ENCODE results near the gene SPINK7. TPM values are rescaled to one million over a fixed set of nuclear protein-coding genes. Genes with fewer than 3 reads are reported as not detected.

SPINK7 gene
- total and polyA plus RNA-seq, 5 donors = not detected

DNA sequence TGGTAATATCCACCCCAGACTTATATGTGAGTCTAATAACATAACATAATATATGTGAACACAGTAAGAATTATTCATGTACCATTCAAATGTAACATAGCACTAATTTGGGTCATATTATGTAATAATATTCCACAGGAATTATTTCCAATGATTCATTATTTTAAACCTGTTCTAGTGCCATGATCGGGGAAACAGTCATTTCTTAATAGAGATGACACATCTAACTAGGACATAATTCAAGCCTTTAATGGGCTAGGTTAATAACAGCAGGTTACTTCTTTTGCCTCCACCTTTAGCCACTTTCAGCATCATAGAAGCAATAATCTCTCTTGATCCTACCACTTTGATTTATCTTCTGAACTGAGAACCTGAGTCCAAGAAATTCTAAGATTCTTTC lies 35.5 kb downstream of the SPINK7 start:
- WGBS = 93% methylated on average over 1 of the region's 1 CpG
- intact Hi-C loops (cut with DNase I) = no loop called here
- ATAC-seq = no peak
- Histone ChIP-seq H3K27me3 (ENCODE audit: control insufficient read depth, insufficient read depth) (no peaks in the 10 kb centered on the region), H3K4me3 (ENCODE audit: low read length) (no peak overlapping the region), H3K9me3 (ENCODE audit: control insufficient read depth, low read length) (no peaks in the 10 kb centered on the region), H3K4me1 (ENCODE audit: control insufficient read depth, insufficient read depth, low read length) (peaks cover 2% of the 10 kb centered on the region), H3K27ac (ENCODE audit: low read length) (no peak overlapping the region)
- DNase-seq = no peak

DNA sequence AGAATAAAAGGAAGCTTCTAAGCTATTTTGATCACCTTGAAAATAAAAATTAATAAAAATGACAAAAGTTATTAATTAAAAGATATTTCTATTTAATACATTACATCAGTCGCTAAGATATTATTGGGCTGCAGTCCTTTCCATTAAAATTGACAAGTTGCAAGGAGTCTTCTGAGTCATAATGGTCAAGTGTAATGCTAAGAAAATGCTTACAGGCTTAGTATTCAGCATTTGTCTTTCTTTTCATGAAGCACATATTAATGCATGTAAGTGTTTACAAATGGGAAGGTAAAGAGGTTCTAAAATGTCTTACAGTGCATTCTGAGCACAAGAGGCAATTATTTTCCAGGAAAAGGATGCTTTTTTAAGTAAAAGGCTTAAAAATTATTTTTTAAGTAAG lies 40.5 kb downstream of the SPINK7 start:
- no peaks in the 10 kb centered on the region for H3K9me3 ChIP-seq (ENCODE audit: control insufficient read depth, low read length)
- 87% methylated on average over 1 of the region's 1 CpG for WGBS
- DNase-seq (no peak), ATAC-seq (no peak)
- intact Hi-C loops (cut with DNase I) = no loop called here
- no peaks in the 10 kb centered on the region for H3K27me3 ChIP-seq (ENCODE audit: control insufficient read depth, insufficient read depth)
- H3K4me3 ChIP-seq (ENCODE audit: low read length) = no peak overlapping the region
- H3K4me1 ChIP-seq (ENCODE audit: control insufficient read depth, insufficient read depth, low read length) = no peaks in the 10 kb centered on the region
- H3K27ac ChIP-seq (ENCODE audit: low read length) = no peak overlapping the region

DNA sequence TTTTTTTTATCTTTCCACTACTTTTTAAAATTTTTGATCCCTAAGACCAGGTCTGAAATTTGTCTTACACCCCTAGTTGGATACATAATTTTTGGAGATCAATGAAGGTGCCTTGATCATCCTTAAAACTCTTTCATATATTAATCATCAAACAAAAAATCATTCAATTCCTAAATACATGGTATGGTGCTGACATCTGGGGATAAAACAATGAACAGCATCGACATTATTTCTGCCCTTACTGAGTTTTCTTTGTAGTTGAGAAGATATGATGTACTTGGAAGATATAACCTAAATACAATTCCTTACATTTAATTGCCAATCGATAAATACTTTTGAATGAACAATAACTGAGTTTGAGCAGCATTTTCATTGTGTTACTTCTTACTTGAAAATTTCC lies 41.4 kb downstream of the SPINK7 start:
- Histone ChIP-seq H3K9me3 (ENCODE audit: control insufficient read depth, low read length) (no peaks in the 10 kb centered on the region), H3K4me1 (ENCODE audit: control insufficient read depth, insufficient read depth, low read length) (no peaks in the 10 kb centered on the region), H3K27ac (ENCODE audit: low read length) (no peak overlapping the region), H3K27me3 (ENCODE audit: control insufficient read depth, insufficient read depth) (no peaks in the 10 kb centered on the region), H3K4me3 (ENCODE audit: low read length) (no peak overlapping the region)
- intact Hi-C loops (cut with DNase I) = no loop called here
- DNase-seq = no peak
- 90% methylated on average over 2 of the region's 2 CpGs for WGBS
- ATAC-seq = no peak

DNA sequence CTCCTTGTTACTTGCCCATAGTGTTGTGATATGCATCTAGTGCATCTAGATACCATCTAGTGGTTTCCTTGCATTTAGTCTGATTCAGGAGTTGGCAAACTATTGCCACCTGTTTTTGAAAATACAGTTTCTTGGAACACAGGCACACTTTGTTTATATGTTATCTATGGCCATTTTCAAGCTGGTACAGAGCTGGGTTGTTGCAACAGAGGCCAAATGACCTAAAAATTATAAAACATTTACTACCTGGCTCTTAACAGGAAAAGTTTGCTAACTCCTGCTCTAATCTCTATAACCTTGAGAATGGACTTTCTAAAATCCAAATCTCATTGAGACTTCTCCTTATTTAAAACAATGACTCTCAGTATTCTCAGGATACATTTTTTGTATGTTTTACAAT lies 52.1 kb downstream of the SPINK7 start:
- Histone ChIP-seq H3K27me3 (ENCODE audit: control insufficient read depth, insufficient read depth) (no peaks in the 10 kb centered on the region), H3K27ac (ENCODE audit: low read length) (no peak overlapping the region), H3K4me1 (ENCODE audit: control insufficient read depth, insufficient read depth, low read length) (no peaks in the 10 kb centered on the region), H3K4me3 (ENCODE audit: low read length) (no peak overlapping the region), H3K9me3 (ENCODE audit: control insufficient read depth, low read length) (no peaks in the 10 kb centered on the region)
- intact Hi-C loops (cut with DNase I) = no loop called here
- ATAC-seq (no peak), DNase-seq (no peak)

Other genes with a start within 250 kb of the SPINK7 start
- 1 to 10 TPM in 2 of 4 donors, under 1 TPM in 2; 0.82 to 3.0 (median 1.6) TPM for gene SPINK5, start 248.4 kb upstream of the SPINK7 start, total RNA-seq
- 1.3 TPM for gene SPINK5, start 248.4 kb upstream of the SPINK7 start, polyA plus RNA-seq
- gene SPINK14, start 143.9 kb upstream of the SPINK7 start, total RNA-seq = not detected
- gene SPINK14, start 143.9 kb upstream of the SPINK7 start, polyA plus RNA-seq = not detected
- gene SPINK6, start 109.4 kb upstream of the SPINK7 start, total RNA-seq = not detected
- gene SPINK6, start 109.4 kb upstream of the SPINK7 start, polyA plus RNA-seq = not detected
- not detected for gene MARCOL, start 73.9 kb upstream of the SPINK7 start, total RNA-seq
- gene MARCOL, start 73.9 kb upstream of the SPINK7 start, polyA plus RNA-seq = not detected
- not detected for gene SPINK13, start 43.6 kb upstream of the SPINK7 start, total RNA-seq
- gene SPINK13, start 43.6 kb upstream of the SPINK7 start, polyA plus RNA-seq = 0.72 TPM
- gene SPINK9, start 23.1 kb downstream of the SPINK7 start, total RNA-seq = 1 to 10 TPM in 1 of 4 donors, under 1 TPM in 2, not detected in 1; 0.69 to 1.2 (median 0.78) TPM
- 0.61 TPM for gene SPINK9, start 23.1 kb downstream of the SPINK7 start, polyA plus RNA-seq
- gene FBXO38, start 71.5 kb downstream of the SPINK7 start, total RNA-seq = 10 to 100 TPM; 36.1 to 44.2 (median 42.7) TPM
- gene FBXO38, start 71.5 kb downstream of the SPINK7 start, polyA plus RNA-seq = 17.0 TPM

Measured in right cardiac atrium (tissue), 5 donors.